HG02763 (cell line): ENCODE measurements around the gene C9orf50.

Source experiments
- ATAC-seq: cut with Tn5 transposase; IDR thresholded peaks from one replicate; pipeline ENCODE4 v1.9.1; 2021; ENCODE audit warnings: mild to moderate bottlenecking, moderate library complexity; ENCODE audit not compliant: unreplicated experiment

The C9orf50 gene

DNA sequence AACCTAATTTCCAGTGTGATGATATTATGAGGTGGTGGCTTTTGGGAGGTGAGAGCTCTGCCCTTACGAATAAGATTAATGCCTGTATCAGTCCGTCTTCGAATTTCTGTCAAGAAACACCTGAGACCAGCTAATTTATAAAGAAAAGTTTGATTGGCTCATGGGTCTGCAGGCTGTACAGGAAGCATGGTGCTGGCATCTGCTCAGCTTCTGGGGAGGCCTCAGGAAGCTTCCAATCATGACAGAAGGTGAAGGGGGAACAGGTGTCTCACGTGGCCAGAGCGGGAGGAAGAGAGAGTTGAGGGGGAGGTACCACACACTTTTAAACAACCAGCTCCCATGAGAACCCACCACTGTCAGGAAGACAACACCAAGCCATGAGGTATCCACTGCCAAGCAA, 46.9 kb downstream of the C9orf50 start:
- no peak for ATAC-seq

DNA sequence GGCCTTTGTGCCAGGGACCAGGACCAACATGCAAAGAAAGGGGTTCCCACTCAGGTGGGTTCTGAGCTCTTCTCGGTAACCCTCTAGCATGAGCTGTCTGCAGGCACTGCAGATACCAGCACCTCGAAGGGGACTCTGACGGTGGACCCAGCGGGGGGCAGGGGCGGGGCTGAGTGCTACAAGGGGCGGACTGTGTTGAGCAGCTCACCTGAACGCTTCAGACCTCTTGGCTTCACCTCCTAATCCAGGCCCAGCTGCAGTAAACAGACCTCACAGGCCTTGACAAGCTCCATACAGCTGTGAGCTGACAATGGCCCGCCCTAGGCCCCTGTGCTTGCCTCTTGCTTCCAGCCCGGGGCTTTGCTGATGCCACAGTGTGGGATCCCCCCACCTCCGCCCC, 48.4 kb downstream of the C9orf50 start:
- ATAC-seq, result no peak

DNA sequence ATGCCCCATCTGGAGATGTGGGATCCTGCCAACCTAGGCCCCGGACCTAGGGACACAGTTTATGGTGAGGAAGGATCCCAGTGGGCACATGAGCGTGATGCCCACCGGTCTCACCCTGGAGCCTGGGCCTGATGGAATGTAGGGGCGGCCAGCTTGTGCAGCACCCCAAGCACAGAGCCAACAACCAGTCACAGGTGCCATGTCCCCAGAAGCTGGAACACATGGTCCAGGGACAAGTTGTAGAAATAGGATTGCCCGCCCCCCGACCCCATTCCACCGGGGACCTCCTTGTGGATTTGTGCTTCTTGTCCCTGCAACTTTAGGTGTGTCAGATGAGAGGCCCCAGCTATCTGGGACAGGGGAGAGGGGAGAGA, 48.9 kb downstream of the C9orf50 start:
- no peak for ATAC-seq

DNA sequence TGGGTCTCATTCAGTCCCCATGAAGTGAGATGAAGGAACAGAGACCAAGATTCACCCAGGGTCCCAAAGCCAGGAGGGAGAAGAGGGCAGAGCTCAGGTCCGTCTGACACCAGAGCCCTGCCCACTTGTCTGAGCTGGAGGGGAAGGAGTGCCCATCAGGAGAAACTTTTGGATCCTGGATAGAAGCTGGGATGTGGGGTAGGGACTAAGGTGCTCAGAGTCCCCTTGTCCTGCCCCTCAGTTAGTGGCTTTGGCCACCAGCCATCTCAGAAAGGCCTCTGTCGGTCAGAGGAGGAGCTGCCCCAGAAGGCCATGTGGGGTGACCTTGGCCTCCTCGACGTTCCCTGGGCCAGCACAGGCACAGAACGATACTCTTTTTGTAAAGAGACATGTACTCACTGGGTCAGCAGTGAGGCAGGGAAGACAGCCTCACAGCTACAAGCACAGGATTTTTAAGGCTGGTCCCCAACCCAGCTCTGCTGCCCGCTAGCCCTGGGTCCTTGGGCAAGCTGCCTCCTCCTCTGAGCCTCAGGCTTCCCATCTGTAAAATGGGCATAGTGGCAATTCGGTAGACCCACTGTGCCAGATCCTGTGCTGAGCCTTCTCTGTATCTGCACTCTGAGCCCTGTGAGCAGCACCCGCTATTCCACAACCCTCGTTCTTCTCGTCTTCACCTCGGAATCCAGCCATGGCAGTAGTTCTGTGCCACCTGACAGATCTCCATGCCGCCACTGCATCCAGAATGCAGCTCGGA, 49.4 kb downstream of the C9orf50 start:
- ATAC-seq, result no peak

DNA sequence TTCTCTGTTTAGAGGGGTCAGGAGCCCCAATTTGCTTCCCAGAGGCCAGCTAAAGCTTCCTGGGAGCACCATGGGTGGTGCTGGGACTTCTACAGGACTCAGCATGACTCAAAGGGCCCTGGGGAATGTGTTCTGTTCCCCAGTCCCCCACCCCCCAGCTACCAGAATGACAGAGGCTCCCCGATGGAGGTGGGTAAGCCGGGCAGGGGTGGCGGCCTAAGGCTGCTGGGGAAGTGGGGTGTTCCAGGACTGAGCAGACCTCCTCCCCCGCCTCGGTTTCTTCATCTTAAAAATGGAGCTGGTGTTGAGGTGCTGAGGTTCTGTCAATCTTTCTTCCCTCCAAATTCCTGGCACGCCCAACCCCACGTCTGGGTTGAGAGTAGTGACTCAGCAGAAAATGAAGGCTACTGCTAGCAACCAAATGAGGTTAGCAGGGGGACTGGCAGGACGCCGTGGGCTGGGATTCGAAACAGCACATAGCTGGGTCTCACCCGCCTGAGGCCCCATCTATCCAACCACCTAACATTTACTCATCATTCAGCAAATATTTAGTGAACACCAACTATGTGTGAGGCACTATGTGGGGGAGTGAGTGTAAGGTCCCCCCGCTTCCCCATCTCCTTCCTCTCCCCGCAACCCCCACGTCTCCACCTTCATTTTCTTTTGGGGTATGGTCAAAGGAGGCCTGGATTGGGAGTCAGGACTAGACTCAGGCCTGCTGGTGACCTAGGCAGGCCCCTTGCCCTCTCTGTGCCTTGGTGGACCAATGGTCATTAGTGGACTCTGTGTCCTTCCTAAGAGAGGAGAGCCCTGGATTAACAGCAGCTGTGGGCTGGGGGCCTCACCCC, 50.2 kb downstream of the C9orf50 start:
- no peak for ATAC-seq

DNA sequence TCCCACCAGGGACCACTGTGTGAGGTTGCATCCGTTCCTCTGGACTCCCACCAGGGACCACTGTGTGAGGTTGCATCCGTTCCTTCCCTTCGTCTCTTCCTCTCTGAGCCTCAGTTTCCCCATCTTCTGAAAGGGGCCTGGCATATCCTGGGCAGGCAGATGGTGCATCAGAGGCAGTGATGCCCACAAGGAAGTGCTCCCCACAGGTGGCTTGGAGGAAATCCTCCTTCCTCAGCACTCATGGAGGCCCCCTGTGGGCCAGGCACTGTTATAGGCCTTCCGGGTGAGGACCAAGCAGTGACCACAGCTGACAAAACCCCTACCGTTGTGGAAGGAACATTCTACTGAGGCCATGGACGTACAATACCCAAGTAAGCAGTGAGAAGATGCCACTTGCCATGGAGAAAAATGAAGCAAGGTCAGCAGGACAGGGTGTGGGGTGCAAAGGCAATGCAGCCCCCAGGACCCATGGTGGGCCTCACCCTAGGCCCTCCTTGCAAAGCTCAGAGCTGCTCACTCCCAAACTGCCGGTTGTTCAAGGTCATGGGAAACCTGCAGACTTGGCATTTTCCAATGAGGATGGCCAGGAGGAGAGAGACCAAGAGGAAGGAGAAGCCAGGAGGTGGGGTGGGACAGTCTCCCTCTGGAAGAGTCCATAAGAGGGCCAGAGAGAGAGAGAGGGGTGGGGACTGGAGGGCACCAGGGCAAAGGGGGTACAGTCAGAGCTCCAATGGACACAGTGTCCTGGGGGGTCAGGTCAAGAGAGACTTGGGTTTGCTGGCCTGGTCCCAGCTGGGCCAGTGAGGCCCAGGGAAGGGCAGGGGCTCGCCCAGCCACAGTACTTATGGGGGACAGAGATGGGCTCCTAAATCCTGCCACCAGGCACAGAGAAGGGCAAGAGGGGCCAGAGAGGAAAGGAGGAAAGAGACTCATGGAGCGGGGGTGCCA, 51.1 kb downstream of the C9orf50 start:
- ATAC-seq, result no peak

DNA sequence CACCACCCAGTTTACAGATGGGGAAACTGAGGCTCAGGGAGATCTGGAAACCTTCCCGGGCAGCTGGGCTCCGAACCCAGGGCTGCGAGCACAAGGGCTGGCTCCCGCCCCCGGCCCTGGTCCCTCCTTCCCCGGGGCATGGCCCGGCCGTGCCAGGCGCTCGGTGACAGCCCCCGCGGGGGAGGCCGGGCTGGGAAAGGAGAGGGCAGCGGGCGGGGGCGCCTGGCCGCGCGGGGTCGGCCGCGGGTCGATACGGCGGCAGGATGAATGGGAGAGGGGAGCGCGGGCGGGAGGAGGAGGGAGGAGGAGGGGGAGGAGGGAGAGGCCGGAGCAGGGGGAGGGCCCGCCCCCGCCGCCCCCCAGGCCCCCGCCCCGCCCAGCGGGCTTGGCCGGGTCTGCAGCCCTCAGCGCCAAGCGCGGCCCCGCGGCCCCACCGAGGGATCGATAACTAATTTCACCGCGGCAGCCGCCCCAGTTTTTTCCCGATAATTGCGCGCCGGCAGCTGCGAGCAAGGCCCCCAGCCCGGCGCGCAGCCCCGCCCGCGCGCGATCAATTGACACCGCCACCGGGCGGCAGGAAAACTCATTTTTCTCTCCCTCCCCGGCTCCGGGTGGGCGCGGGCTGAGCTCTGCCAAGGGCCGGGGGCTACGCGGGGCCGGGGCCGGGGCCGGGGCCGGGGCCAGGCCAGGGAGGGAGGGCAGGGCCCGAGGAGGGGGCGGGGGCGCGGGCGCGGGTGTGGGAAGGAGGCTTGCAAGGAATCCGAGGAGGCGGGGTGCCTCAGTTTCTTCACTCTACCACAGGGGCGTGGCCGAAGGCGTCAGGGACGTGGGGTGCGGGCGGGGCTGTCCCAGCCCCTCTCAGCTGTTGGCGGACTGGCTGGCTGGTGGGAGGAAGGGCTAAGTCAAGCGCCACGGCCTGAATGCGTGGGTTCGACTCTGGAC, 52.1 kb downstream of the C9orf50 start:
- ATAC-seq, result no peak

DNA sequence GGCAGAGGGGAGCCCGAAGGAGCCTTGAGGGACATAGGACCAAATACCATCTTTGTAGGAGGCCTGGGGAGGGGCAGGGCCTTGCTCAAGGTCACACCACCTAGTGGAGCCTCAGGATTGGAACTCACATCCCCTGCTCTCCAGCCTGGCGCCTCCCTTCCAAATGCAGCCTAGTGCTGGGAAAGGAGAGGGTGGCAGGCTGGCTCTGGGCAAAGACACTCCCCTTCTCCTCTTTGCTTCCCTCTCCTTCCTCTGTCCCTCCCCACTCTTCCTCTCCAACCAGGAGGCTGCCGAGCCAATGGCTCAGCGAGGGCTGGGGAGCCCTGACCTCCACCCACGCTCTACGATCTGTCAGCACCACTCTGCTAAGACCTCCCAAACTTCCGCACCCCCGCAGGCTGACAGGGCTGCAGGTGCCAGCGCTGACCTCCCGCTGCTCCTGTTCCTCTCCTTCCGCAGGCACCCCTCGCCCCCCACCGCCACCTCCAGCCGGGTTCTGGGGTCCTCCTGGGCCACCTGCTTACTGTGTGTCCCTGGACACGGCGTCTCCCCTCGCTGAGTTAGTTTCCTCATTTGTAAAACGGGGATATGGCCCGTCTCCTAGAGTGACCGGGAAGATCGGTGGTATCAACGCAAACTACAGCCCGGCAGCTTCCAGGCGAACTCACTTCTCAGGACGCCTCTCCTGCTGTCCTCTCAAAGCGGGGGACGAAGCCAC, 52.9 kb downstream of the C9orf50 start:
- no peak for ATAC-seq

- ATAC-seq, result no peak
Observed at GRCh38 chr9:129567329-129567728, 53.6 kb downstream of the C9orf50 start.

DNA sequence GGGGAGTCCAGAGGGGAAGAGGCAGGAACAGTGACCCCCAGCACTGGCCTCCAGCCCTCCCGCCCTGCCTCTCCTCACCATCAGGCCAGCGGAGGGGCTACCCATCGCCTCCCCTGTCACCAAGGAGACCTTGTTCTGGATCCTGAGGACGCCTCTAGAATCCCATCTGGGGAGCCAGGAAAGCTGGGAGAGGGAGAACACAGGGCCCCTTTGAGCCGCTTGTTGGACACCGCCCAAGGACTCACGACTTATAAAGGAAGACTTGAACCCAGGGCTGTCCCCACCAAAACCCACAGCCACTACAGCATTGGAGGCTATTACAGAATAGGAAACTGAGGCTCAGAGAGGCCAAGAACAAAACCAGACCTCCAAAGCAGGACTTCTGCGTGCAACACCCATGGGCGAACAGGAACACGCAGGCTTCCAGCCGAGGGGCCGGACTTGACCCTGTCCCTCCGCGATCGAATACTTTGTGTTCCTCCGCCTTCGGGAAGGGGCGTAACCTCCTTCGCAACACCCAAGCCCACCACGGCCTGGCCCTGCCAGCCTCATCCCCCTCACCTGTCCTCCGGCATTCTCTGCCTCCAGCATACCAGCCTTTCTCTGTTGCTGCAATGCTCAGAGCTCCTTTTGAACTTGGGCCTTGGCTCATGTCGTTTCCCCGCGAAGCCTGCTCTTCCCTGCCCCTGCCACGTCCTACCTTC, 54.2 kb downstream of the C9orf50 start:
- ATAC-seq, result no peak

- ATAC-seq, result no peak
Observed at GRCh38 chr9:129562917-129563316, 58.0 kb downstream of the C9orf50 start.

- ATAC-seq, result no peak
Observed at GRCh38 chr9:129562514-129562913, 58.4 kb downstream of the C9orf50 start.
